ENCODE results near the gene MAMDC4. TPM values are rescaled to one million over a fixed set of nuclear protein-coding genes. Genes with fewer than 3 reads are reported as not detected.

Gene MAMDC4
- total and polyA plus RNA-seq, 2 of the 8 experiments (the other 6 are each of a cell fraction or from before 2014, with no cell fraction given), result 3.1 to 4.5 TPM

GRCh38 chr9:136845465-136846260 lies 6.5 kb upstream of the MAMDC4 start (continued):
- TF ChIP-seq HDAC6 (IDR thresholded peaks at IDR 0.05; ENCODE audit: low read depth, low read length) (no peak), RBBP5 (IDR thresholded peaks at IDR 0.05; ENCODE audit: borderline replicate concordance, low read depth, low read length) (no peak), NANOG (IDR thresholded peaks at IDR 0.05; ENCODE audit: insufficient read depth, low read depth, low read length, poor library complexity, severe bottlenecking) (no peak), ATF2 (IDR thresholded peaks at IDR 0.05; ENCODE audit: low read length) (no peak)

Measured in H1 (cell line).